ENCODE results near the gene TACC2. TPM values are rescaled to one million over a fixed set of nuclear protein-coding genes. Genes with fewer than 3 reads are reported as not detected.

The TACC2 gene
- total and polyA plus RNA-seq, 2 donors (not counting 1 experiment from before 2014, with no cell fraction given) = not detected

GRCh38 chr10:122291739-122292138 lies 302.8 kb downstream of the TACC2 start:
- Histone ChIP-seq H4K20me1 (ENCODE audit: control insufficient read depth, insufficient read depth, low read length, poor library complexity, severe bottlenecking) (no peaks in the 10 kb centered on the region), H3K36me3 (replicated peaks in 1 of 2; ENCODE audit: control extremely low read depth in 1 of 2, control insufficient read depth in 1 of 2, extremely low read depth in 1 of 2, insufficient read depth in 2 of 2, low read length in 1 of 2) (no peaks in the 10 kb centered on the region), H3K4me2 (replicated peaks; ENCODE audit: low read depth, low read length, poor library complexity, severe bottlenecking) (no peak overlapping the region), H3K4me3 (ENCODE audit: control extremely low read depth in 1 of 5, extremely low read depth in 1 of 5, insufficient read depth in 1 of 5, low read depth in 2 of 5, low read length in 4 of 5) (no peak overlapping the region), H2AFZ (ENCODE audit: insufficient read depth, low read depth, low read length, poor library complexity, severe bottlenecking) (no peak overlapping the region), H3K27ac (ENCODE audit: low read length in 2 of 2) (no peak overlapping the region), H3K9ac (ENCODE audit: low read length) (no peak overlapping the region), H3K4me1 (ENCODE audit: control insufficient read depth in 2 of 2, insufficient read depth in 2 of 2, low read length in 2 of 2) (no peaks in the 10 kb centered on the region), H3K79me2 (ENCODE audit: control insufficient read depth, insufficient read depth, low read length) (no peaks in the 10 kb centered on the region), H3K27me3 (replicated peaks in 1 of 4; ENCODE audit: control extremely low read depth in 1 of 4, control insufficient read depth in 3 of 4, insufficient read depth in 4 of 4, low read length in 3 of 4) (no peaks in the 10 kb centered on the region), H3K9me3 (ENCODE audit: control extremely low read depth in 1 of 3, control insufficient read depth in 2 of 3, insufficient read depth in 1 of 3, low read length in 2 of 3) (peaks cover 0 to 1% (median 0%) of the 10 kb centered on the region in 3 donors)
- DNase-seq (no peak), ATAC-seq (ENCODE audit: low read depth) (no peak)
- no peak for TF ChIP-seq CTCF (IDR thresholded peaks at IDR 0.05)
- no peak for TF ChIP-seq EZH2 (IDR thresholded peaks at IDR 0.05; ENCODE audit: borderline replicate concordance, insufficient read depth, low read depth, low read length, poor library complexity, severe bottlenecking)
- Mint-ChIP-seq H3K4me3 (no peak overlapping the region), H3K9me3 (ENCODE audit: insufficient read depth) (no peaks in the 10 kb centered on the region), H3K4me1 (no peaks in the 10 kb centered on the region), H3K27me3 (peaks cover 29% of the 10 kb centered on the region), H3K27ac (no peak overlapping the region)
- POLR2A ChIA-PET = no interaction called here
- intact Hi-C loops (cut with micrococcal nuclease) = no loop called here
- CTCF ChIA-PET = no interaction called here
- 69% methylated on average over 3 of the region's 5 CpGs for WGBS (ENCODE audit: insufficient coverage)

GRCh38 chr10:122292376-122292775 lies 303.4 kb downstream of the TACC2 start:
- H3K4me3 Mint-ChIP-seq = no peak overlapping the region
- POLR2A ChIA-PET = no interaction called here
- no peak for DNase-seq

More at GRCh38 chr10:122292376-122292775, 303.4 kb downstream of the TACC2 start:
- no peaks in the 10 kb centered on the region for H3K27me3 ChIP-seq (replicated peaks in 1 of 4; ENCODE audit: control extremely low read depth in 1 of 4, control insufficient read depth in 3 of 4, insufficient read depth in 4 of 4, low read length in 3 of 4)
- H3K36me3 ChIP-seq (replicated peaks in 1 of 2; ENCODE audit: control extremely low read depth in 1 of 2, control insufficient read depth in 1 of 2, extremely low read depth in 1 of 2, insufficient read depth in 2 of 2, low read length in 1 of 2) = no peaks in the 10 kb centered on the region
- Mint-ChIP-seq H3K27me3 (peaks cover 29% of the 10 kb centered on the region), H3K27ac (no peak overlapping the region), H3K4me1 (no peaks in the 10 kb centered on the region), H3K9me3 (ENCODE audit: insufficient read depth) (no peaks in the 10 kb centered on the region)
- H3K9me3 ChIP-seq (ENCODE audit: control extremely low read depth in 1 of 3, control insufficient read depth in 2 of 3, insufficient read depth in 1 of 3, low read length in 2 of 3) = peaks cover 0 to 3% (median 0%) of the 10 kb centered on the region in 3 donors
- no peak overlapping the region for H2AFZ ChIP-seq (ENCODE audit: insufficient read depth, low read depth, low read length, poor library complexity, severe bottlenecking)
- no peak overlapping the region for H3K9ac ChIP-seq (ENCODE audit: low read length)
- no peak overlapping the region for H3K4me3 ChIP-seq (ENCODE audit: control extremely low read depth in 1 of 5, extremely low read depth in 1 of 5, insufficient read depth in 1 of 5, low read depth in 2 of 5, low read length in 4 of 5)
- no peak for TF ChIP-seq EZH2 (IDR thresholded peaks at IDR 0.05; ENCODE audit: borderline replicate concordance, insufficient read depth, low read depth, low read length, poor library complexity, severe bottlenecking)
- H4K20me1 ChIP-seq (ENCODE audit: control insufficient read depth, insufficient read depth, low read length, poor library complexity, severe bottlenecking) = no peaks in the 10 kb centered on the region
- ATAC-seq (ENCODE audit: low read depth) = no peak
- H3K79me2 ChIP-seq (ENCODE audit: control insufficient read depth, insufficient read depth, low read length) = no peaks in the 10 kb centered on the region
- H3K27ac ChIP-seq (ENCODE audit: low read length in 2 of 2) = no peak overlapping the region
- CTCF ChIA-PET = no interaction called here
- H3K4me1 ChIP-seq (ENCODE audit: control insufficient read depth in 2 of 2, insufficient read depth in 2 of 2, low read length in 2 of 2) = no peaks in the 10 kb centered on the region
- H3K4me2 ChIP-seq (replicated peaks; ENCODE audit: low read depth, low read length, poor library complexity, severe bottlenecking) = no peak overlapping the region
- intact Hi-C loops (cut with micrococcal nuclease) = no loop called here
- WGBS (ENCODE audit: insufficient coverage) = no CpG with 5 or more reads among the region's 3 CpGs

Data from B cell (primary cell).